SH-SY5Y (cell line): Measurements from ENCODE around the gene BCL7B.

Experiments used
- GATA2 ChIP-seq: IDR thresholded peaks from 2 replicates; pipeline ENCODE4 v1.6.1; 2011; ENCODE audit warnings: mild to moderate bottlenecking, low read depth, low read length
- GATA3 ChIP-seq: IDR thresholded peaks from 2 replicates; pipeline ENCODE4 v1.6.1; 2011; ENCODE audit warnings: low read depth, mild to moderate bottlenecking, low read length, moderate library complexity

DNA sequence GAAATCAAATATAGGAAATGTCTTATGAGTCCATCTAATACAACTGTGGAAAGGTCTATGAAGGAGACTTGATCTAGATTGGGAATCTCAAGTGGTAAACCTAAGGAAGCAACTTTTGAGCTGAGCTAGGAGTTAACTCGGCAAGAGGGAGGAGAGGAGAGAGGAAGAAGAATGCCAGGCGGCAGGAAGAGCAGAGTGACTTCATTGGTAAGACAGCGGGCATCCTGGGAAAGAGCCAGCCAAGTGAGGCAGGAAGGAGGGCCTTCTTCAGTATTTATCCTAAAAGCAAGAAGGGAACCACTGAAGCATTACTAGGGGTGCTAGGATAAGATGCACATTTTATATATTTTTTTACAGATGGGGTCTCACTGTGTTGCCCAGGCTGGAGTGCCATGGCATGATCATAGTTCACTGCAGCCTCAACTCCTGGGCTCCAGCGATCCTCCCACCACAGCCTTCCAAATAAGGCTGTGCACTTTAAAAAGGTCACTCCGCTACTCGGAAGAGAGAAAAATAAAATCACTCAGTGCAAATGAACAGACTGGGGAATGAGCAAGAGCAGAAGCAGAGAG is 2.0 kb downstream of the BCL7B start:
- no peak for TF ChIP-seq GATA2
- TF ChIP-seq GATA3 = no peak
